Cardiac fibroblast (primary cell): Measurements from ENCODE around the gene KCNMA1.

Experiments
- DNase-seq, 2 donors: peaks; one replicate each; pipeline versions ENCODE4 v3.0.0 to v3.0.0-alpha.2; 2010; ENCODE audit warnings: low read depth in 2 of 2
- H3K4me3 ChIP-seq, 2 donors: replicated peaks in 1 of 2; 1 replicate in 1 of 2; 2 replicates in 1 of 2; pipeline ENCODE4 v1.5.1; 2011; ENCODE audit warnings: low read depth in 2 of 2, low read length in 2 of 2, mild to moderate bottlenecking in 2 of 2, moderate library complexity in 1 of 2
- CTCF ChIP-seq: IDR thresholded peaks from one replicate; pipeline ENCODE4 v1.5.1; 2011; ENCODE audit warnings: low read depth, mild to moderate bottlenecking, low read length, inconsistent platforms

KCNMA1 gene

GRCh38 chr10:77602231-77602912 lies 35.2 kb downstream of the KCNMA1 start:
- no peak for DNase-seq
- no peak overlapping the region for H3K4me3 ChIP-seq
- TF ChIP-seq CTCF: peak; percentile 8

- H3K4me3 ChIP-seq: no peak overlapping the region
- DNase-seq: no peak
- no peak for TF ChIP-seq CTCF
Measured at GRCh38 chr10:77601488-77601887, 36.1 kb downstream of the KCNMA1 start.

- no peak for DNase-seq
- no peak for TF ChIP-seq CTCF
Measured at GRCh38 chr10:77600640-77601039, 37.0 kb downstream of the KCNMA1 start.

GRCh38 chr10:77599651-77600050 lies 38.0 kb downstream of the KCNMA1 start:
- H3K4me3 ChIP-seq: no peak overlapping the region
- DNase-seq: no peak
- TF ChIP-seq CTCF: no peak

More at GRCh38 chr10:77600640-77601039, 37.0 kb downstream of the KCNMA1 start:
- H3K4me3 ChIP-seq: no peak overlapping the region

GRCh38 chr10:77598606-77599005 lies 39.0 kb downstream of the KCNMA1 start:
- DNase-seq: no peak
- no peak overlapping the region for H3K4me3 ChIP-seq
- no peak for TF ChIP-seq CTCF

GRCh38 chr10:77597560-77597959 lies 40.0 kb downstream of the KCNMA1 start:
- no peak for DNase-seq
- no peak overlapping the region for H3K4me3 ChIP-seq
- TF ChIP-seq CTCF: no peak

- H3K4me3 ChIP-seq: no peak overlapping the region
- no peak for DNase-seq
- TF ChIP-seq CTCF: no peak
Measured at GRCh38 chr10:77594471-77594783, 43.2 kb downstream of the KCNMA1 start.
